GM18526 (cell line): ENCODE results near the gene PACRG.

Source experiments
- POLR2A ChIP-seq: IDR thresholded peaks from 3 replicates; pipeline ENCODE4 v1.6.1; 2011; ENCODE audit not compliant: insufficient read length; ENCODE audit errors: extremely low read depth

Gene PACRG

DNA sequence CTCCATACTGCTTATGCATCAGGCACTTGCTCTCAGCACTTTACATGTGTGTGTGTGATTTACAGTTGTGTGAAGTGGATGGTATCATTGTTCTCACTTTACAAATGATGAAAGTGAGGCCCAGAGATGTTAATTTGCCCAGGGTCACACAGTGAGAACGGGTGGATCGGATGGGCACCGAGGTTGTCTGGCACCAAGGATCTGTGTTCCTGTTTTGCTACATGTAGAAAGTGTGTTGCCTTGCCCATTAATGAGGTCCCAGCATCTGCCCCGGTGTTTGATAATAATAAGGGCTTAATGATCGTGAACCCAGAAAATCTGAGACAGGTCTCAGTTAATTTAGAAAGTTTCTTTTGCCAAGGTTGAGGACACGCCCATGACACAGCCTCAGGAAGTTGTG lies 470.6 kb downstream of the PACRG start:
- no peak for TF ChIP-seq POLR2A

DNA sequence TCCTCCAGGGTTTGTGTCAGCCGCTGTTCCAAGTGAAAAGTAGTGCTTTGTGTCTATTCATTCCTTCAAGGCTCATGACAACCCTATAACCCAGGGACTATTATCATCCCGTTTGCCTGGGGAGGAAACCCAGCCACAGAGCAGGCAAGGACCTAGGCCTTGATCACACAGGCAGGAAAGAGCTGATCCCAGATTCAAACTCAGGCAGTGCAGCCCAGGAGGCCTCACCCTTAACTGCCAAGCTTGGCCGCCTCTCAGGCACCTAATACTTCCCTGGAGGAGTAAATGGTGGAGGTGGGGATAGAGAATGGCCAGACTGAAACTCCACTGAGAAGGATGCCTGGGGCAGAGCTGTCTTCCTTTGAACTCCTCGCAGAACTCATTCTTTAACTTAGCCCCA lies 471.6 kb downstream of the PACRG start:
- no peak for TF ChIP-seq POLR2A

DNA sequence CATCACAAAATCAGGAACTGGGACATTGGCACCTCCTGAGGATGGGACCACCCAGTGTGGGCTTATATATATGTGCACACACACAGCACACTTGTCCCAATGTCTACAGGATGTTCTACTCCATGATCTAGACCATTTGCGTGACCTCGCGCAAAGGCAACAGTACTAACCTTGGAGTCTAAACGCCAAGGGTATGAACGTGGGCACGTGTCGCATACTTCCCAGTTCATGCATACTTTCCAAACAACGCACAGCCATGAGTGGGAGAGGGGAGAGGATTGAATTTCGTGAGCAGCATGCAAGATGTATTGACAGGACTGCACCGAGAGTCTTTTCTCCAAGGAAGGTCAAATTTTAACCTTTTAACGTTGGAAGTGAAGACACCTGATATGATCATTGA lies 472.5 kb downstream of the PACRG start:
- no peak for TF ChIP-seq POLR2A

GRCh38 chr6:163200694-163201093 lies 472.9 kb downstream of the PACRG start:
- no peak for TF ChIP-seq POLR2A

- TF ChIP-seq POLR2A = no peak
Measured at GRCh38 chr6:163201855-163202254, 474.1 kb downstream of the PACRG start.

GRCh38 chr6:163206196-163206595 lies 478.4 kb downstream of the PACRG start:
- TF ChIP-seq POLR2A = no peak

DNA sequence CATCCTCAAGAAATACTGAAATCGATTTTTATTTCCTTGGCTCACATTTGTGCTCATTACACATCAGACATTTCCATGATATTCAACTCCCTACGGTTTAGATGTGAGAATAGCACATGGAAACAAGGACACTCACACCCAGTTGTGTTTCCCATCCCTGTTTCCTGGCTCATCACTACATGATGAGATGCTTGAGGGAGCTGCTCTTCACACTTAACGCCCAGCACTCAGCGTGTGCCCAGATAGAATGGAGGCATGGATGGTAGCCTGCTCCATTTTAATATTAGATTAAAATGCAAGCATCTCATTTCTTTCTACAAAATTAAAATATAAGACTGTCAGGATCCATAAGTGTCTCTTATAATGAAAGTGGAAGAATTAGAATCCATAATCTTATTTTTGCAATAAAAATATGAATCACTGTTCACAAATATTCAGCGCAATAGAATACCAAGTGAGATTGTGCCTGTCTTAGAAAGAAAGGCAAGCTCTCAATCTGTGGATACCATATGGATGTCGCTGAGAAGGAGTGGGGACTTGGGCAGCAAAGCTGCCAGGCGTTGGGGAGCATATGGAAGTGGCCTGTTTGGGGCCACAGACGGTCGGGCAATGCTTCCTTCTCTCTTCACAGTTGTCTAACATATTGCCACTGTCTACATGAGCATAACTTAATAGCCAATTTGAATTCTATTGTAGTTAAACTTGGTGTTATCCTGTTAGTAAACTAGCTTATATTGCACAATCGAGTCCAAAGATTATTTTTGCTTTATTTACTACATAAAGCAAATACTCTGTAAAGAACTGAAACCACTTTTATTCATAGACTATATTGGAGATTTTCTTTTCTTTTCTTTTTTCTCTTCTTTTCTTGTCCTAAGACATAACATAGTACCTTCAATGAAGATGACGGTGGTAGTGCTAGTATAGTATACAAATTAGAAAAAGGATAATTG lies 479.9 kb downstream of the PACRG start:
- TF ChIP-seq POLR2A = no peak

GRCh38 chr6:163209005-163209404 lies 481.2 kb downstream of the PACRG start:
- no peak for TF ChIP-seq POLR2A

DNA sequence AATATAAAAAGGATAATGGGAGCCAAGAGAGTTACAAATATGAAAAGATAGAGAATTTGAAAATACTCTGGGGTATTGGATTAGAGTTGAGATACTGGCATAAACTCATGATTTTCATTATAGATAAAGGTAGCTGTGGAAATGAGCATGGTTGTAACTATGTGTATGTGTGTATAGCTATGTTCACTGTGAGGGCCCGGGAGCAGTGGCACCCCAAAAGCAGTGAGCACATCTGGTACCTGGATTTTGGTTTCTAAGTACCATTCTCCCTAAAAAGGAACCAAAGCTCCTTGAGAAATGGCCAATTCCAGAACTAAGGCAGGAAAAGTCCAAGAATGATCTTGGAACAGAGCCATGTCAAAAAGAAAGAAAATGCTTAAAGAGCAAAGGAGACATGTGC lies 484.3 kb downstream of the PACRG start:
- TF ChIP-seq POLR2A = no peak

- no peak for TF ChIP-seq POLR2A
Measured at GRCh38 chr6:163214259-163214658, 486.5 kb downstream of the PACRG start.

DNA sequence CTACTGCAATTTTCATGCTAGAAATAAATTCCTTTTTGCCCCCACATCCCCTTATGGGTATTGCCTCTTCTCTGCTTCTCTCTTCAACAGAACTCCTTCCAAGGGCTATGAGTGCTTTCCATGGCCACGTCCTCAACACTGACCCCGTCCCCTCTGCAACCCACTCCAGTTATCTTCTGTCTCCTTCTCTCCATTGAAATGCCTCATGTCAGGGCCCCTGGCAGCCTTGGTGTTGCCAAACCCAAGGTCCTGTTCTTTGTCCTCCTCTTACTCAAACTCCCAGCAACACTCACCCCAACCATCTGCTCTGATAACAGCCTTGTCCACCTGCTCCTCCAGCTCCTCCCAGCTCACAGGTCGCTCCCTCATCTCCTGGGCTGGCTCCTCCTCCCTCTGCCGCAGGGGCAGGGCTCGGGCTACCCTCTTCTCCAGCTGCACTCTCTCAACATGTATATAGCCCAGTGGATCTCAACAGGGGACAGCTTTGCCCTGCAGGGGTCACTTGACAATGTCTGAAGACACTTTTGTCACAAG lies 490.7 kb downstream of the PACRG start:
- TF ChIP-seq POLR2A = no peak

DNA sequence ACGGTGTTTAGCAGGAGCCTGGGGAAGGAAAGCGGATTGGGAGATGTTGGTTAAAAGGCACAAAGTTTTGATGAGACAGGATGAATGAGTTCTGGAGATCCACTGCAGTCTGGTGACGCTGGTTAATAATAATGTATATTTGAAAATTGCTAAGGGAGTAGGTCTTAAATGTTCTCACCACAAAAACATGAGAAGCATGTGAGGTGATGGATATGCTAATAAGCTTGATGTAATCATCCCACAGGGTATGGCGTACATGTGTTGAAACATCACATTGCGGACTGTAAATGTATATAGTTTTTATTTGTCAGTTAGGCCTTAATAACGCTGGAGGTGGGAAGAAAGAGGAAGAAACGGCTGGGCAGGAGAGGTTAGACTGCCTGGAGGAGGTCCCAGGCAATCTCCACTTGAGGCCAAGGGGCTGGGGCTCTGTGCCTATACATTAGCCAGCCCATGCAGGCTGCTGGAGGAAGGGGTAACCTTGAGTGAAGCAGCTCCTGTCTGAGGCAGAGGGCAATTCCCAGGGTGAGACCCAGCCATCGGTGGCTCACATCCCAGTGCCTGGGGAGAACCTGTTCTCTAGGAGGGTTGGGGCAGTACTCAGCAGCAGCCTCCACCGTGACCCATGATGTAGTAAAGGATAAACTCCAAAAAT lies 498.5 kb downstream of the PACRG start:
- TF ChIP-seq POLR2A = no peak

- TF ChIP-seq POLR2A = no peak
Measured at GRCh38 chr6:163226836-163227485, 499.2 kb downstream of the PACRG start.

DNA sequence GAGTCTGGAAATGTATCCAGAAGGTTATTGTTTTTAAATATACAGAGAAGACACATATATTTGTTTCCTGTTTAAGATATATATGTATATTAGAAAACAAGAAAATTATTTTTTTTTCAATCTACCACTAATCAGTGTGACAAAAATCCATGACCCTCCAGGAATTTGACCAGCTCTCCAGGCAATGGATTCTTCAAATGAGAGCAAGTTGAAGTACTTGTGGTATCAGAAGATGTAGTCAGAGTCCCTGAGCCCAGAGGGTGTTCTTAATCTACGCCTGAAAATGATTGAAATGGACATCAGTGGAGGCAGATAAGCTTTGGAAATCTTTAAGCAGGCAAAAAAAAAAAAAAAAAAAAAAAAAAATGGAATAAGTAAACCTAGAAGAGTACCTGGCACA lies 500.3 kb downstream of the PACRG start:
- TF ChIP-seq POLR2A = no peak

DNA sequence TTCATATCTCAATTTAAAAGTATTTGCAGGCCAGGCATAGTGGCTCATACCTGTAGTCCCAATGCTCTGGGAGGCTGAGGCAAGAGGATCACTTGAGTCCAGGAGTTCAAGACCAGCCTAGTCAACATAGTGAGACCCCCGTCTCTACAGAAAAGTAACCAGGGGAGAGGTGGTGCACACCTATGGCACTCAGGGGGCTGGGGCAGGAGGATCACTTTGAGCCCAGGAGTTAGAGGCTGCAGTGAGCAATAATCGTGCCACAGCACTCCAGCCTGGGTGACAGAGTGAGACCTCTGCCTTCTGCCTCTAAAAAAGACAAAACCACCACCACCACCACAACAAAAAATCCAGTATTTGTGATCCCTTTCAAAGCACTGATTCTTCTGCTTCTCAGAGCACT lies 501.3 kb downstream of the PACRG start:
- TF ChIP-seq POLR2A = no peak

DNA sequence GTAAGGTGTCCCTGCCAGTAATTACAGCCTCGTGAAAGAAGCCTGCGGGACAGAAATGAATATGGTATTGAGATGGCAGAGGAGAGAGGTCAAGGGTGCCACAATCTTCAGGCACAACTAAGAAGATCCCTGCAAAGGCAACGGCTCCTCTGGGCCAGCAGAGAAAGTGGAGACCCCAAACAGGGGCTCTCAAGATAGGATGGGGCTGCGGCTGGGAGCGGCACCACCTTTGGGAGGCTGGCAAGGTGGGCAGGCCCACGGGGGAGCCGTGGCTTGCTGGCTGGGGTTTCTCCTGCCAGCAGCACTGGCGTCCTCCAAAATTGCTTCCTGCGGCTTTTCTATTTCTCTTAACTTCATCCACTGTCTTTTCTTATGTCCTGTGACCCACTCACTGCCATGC lies 503.1 kb downstream of the PACRG start:
- no peak for TF ChIP-seq POLR2A
